ENCODE data around the gene FBXO9.

FBXO9 gene

GRCh38 chr6:53080813-53081212 lies 15.6 kb downstream of the FBXO9 start:
- no peak for TF ChIP-seq TAF1 (IDR thresholded peaks at IDR 0.05; ENCODE audit: borderline replicate concordance, insufficient read depth, low read length)
- no peak for TF ChIP-seq REST (IDR thresholded peaks at IDR 0.05; ENCODE audit: insufficient read depth in 1 of 2, low read depth in 2 of 2, low read length in 2 of 2)
- TF ChIP-seq FOXP2 (optimal IDR thresholded peaks at IDR 0.05; ENCODE audit: borderline replicate concordance, extremely low read depth, extremely low read length, insufficient read depth) = no peak
- TF ChIP-seq POLR2AphosphoS5 (IDR thresholded peaks at IDR 0.05; ENCODE audit: low read depth, low read length) = no peak
- TF ChIP-seq SIN3A (IDR thresholded peaks at IDR 0.05; ENCODE audit: borderline replicate concordance, insufficient read depth, low read length) = no peak

- no peak for TF ChIP-seq REST (IDR thresholded peaks at IDR 0.05; ENCODE audit: insufficient read depth in 1 of 2, low read depth in 2 of 2, low read length in 2 of 2)
- no peak for TF ChIP-seq SIN3A (IDR thresholded peaks at IDR 0.05; ENCODE audit: borderline replicate concordance, insufficient read depth, low read length)
- TF ChIP-seq TAF1 (IDR thresholded peaks at IDR 0.05; ENCODE audit: borderline replicate concordance, insufficient read depth, low read length) = no peak
- TF ChIP-seq FOXP2 (optimal IDR thresholded peaks at IDR 0.05; ENCODE audit: borderline replicate concordance, extremely low read depth, extremely low read length, insufficient read depth) = no peak
- no peak for TF ChIP-seq POLR2AphosphoS5 (IDR thresholded peaks at IDR 0.05; ENCODE audit: low read depth, low read length)
Observed at GRCh38 chr6:53086302-53086701, 21.1 kb downstream of the FBXO9 start.

GRCh38 chr6:53089948-53090347 lies 24.7 kb downstream of the FBXO9 start:
- TF ChIP-seq POLR2AphosphoS5 (IDR thresholded peaks at IDR 0.05; ENCODE audit: low read depth, low read length) = no peak
- no peak for TF ChIP-seq REST (IDR thresholded peaks at IDR 0.05; ENCODE audit: insufficient read depth in 1 of 2, low read depth in 2 of 2, low read length in 2 of 2)
- no peak for TF ChIP-seq SIN3A (IDR thresholded peaks at IDR 0.05; ENCODE audit: borderline replicate concordance, insufficient read depth, low read length)
- no peak for TF ChIP-seq FOXP2 (optimal IDR thresholded peaks at IDR 0.05; ENCODE audit: borderline replicate concordance, extremely low read depth, extremely low read length, insufficient read depth)
- TF ChIP-seq TAF1 (IDR thresholded peaks at IDR 0.05; ENCODE audit: borderline replicate concordance, insufficient read depth, low read length) = no peak

GRCh38 chr6:53090576-53090975 lies 25.4 kb downstream of the FBXO9 start:
- no peak for TF ChIP-seq POLR2AphosphoS5 (IDR thresholded peaks at IDR 0.05; ENCODE audit: low read depth, low read length)
- TF ChIP-seq SIN3A (IDR thresholded peaks at IDR 0.05; ENCODE audit: borderline replicate concordance, insufficient read depth, low read length) = no peak
- TF ChIP-seq TAF1 (IDR thresholded peaks at IDR 0.05; ENCODE audit: borderline replicate concordance, insufficient read depth, low read length) = no peak
- TF ChIP-seq FOXP2 (optimal IDR thresholded peaks at IDR 0.05; ENCODE audit: borderline replicate concordance, extremely low read depth, extremely low read length, insufficient read depth) = no peak
- TF ChIP-seq REST (IDR thresholded peaks at IDR 0.05; ENCODE audit: insufficient read depth in 1 of 2, low read depth in 2 of 2, low read length in 2 of 2) = no peak

- TF ChIP-seq FOXP2 (optimal IDR thresholded peaks at IDR 0.05; ENCODE audit: borderline replicate concordance, extremely low read depth, extremely low read length, insufficient read depth) (no peak), SIN3A (IDR thresholded peaks at IDR 0.05; ENCODE audit: borderline replicate concordance, insufficient read depth, low read length) (no peak), TAF1 (IDR thresholded peaks at IDR 0.05; ENCODE audit: borderline replicate concordance, insufficient read depth, low read length) (no peak)
Observed at GRCh38 chr6:53095270-53095669, 30.1 kb downstream of the FBXO9 start.

Measured in PFSK-1 (cell line).